ENCODE data around the gene SLC26A9. TPM values are rescaled to one million over a fixed set of nuclear protein-coding genes. Genes with fewer than 3 reads are reported as not detected.
"Not testable (repeated sequence)": the region's sequence is repeated elsewhere in the genome, so short reads cannot be mapped to it uniquely, and the experiment has no call there.

The SLC26A9 gene
- total and polyA plus RNA-seq, 9 donors: 0.07 to 6.7 (median 0.11) TPM; not detected in 3

- H3K4me1 ChIP-seq (ENCODE audit: insufficient read depth): no peaks in the 10 kb centered on the region
- no peak overlapping the region for H3K4me3 ChIP-seq
- intact Hi-C loops (cut with DNase I): no loop called here
- no peaks in the 10 kb centered on the region for H3K9me3 ChIP-seq
- no peaks in the 10 kb centered on the region for H3K36me3 ChIP-seq
- H3K27ac ChIP-seq: no peak overlapping the region
- TF ChIP-seq POLR2A (IDR thresholded peaks at IDR 0.05) (no peak), CTCF (IDR thresholded peaks at IDR 0.05) (no peak), EP300 (IDR thresholded peaks at IDR 0.05) (no peak)
- H3K27me3 ChIP-seq: no peaks in the 10 kb centered on the region
- no peak for DNase-seq
Observed at GRCh38 chr1:205880923-205881322, 62.3 kb downstream of the SLC26A9 start.

GRCh38 chr1:205879974-205880373 is 63.3 kb downstream of the SLC26A9 start:
- no peak for TF ChIP-seq POLR2A (IDR thresholded peaks at IDR 0.05)
- no peak for TF ChIP-seq EP300 (IDR thresholded peaks at IDR 0.05)
- no peak for TF ChIP-seq CTCF (IDR thresholded peaks at IDR 0.05)
- intact Hi-C loops (cut with DNase I): no loop called here
- H3K27ac ChIP-seq: no peak overlapping the region
- no peaks in the 10 kb centered on the region for H3K9me3 ChIP-seq
- H3K27me3 ChIP-seq: no peaks in the 10 kb centered on the region
- DNase-seq: no peak
- 36 to 76% (median 45%) methylated on average over 1 of the region's 1 CpG for WGBS, 3 donors
- no peaks in the 10 kb centered on the region for H3K36me3 ChIP-seq
- H3K4me3 ChIP-seq: no peak overlapping the region
- no peaks in the 10 kb centered on the region for H3K4me1 ChIP-seq (ENCODE audit: insufficient read depth)

GRCh38 chr1:205878026-205878425 is 65.2 kb downstream of the SLC26A9 start:
- DNase-seq: no peak
- TF ChIP-seq CTCF (IDR thresholded peaks at IDR 0.05): no peak
- no peak for TF ChIP-seq EP300 (IDR thresholded peaks at IDR 0.05)
- TF ChIP-seq POLR2A (IDR thresholded peaks at IDR 0.05): no peak
- Histone ChIP-seq H3K9me3 (no peaks in the 10 kb centered on the region), H3K4me1 (ENCODE audit: insufficient read depth) (no peaks in the 10 kb centered on the region), H3K27ac (no peak overlapping the region), H3K27me3 (no peaks in the 10 kb centered on the region), H3K36me3 (no peaks in the 10 kb centered on the region), H3K4me3 (no peak overlapping the region)
- intact Hi-C loops (cut with DNase I): no loop called here

GRCh38 chr1:205873148-205873547 is 70.1 kb downstream of the SLC26A9 start:
- H3K4me1 ChIP-seq (ENCODE audit: insufficient read depth); H3K9me3 ChIP-seq; H3K27ac ChIP-seq; DNase-seq; H3K36me3 ChIP-seq; H3K4me3 ChIP-seq; intact Hi-C loops (cut with DNase I); H3K27me3 ChIP-seq: not testable (repeated sequence)

- Histone ChIP-seq H3K4me1 (ENCODE audit: insufficient read depth) (no peaks in the 10 kb centered on the region), H3K9me3 (no peaks in the 10 kb centered on the region), H3K4me3 (no peak overlapping the region), H3K27ac (no peak overlapping the region), H3K36me3 (no peaks in the 10 kb centered on the region), H3K27me3 (no peaks in the 10 kb centered on the region)
- 65 to 86% (median 70%) methylated on average over 2 of the region's 2 CpGs for WGBS, 3 donors
- DNase-seq: no peak
- intact Hi-C loops (cut with DNase I): no loop called here
- TF ChIP-seq CTCF (IDR thresholded peaks at IDR 0.05) (no peak), EP300 (IDR thresholded peaks at IDR 0.05) (no peak), POLR2A (IDR thresholded peaks at IDR 0.05) (no peak)
Observed at GRCh38 chr1:205870236-205870635, 73.0 kb downstream of the SLC26A9 start.

Other genes with a start within 250 kb of the SLC26A9 start
- 100 to 1,000 TPM; 104 to 335 (median 244) TPM for gene NUCKS1, start 193.3 kb downstream of the SLC26A9 start, total RNA-seq
- 100 to 1,000 TPM in 1 of 2 donors, 10 to 100 TPM in 1; 79.4 to 150 TPM for gene NUCKS1, start 193.3 kb downstream of the SLC26A9 start, polyA plus RNA-seq
- gene RAB29, start 168.0 kb downstream of the SLC26A9 start, total RNA-seq: 10 to 100 TPM in 4 of 7 donors, 1 to 10 TPM in 3; 7.2 to 16.1 (median 10.1) TPM
- 10 to 100 TPM in 1 of 2 donors, 1 to 10 TPM in 1; 8.3 to 16.4 TPM for gene RAB29, start 168.0 kb downstream of the SLC26A9 start, polyA plus RNA-seq
- gene SLC41A1, start 130.3 kb downstream of the SLC26A9 start, total RNA-seq: 10 to 100 TPM; 12.5 to 45.0 (median 33.5) TPM
- gene SLC41A1, start 130.3 kb downstream of the SLC26A9 start, polyA plus RNA-seq: 10 to 100 TPM; 17.8 to 75.9 TPM
- gene PM20D1, start 93.3 kb downstream of the SLC26A9 start, total RNA-seq: 1 to 10 TPM in 2 of 7 donors, under 1 TPM in 4, not detected in 1; 0.43 to 1.4 (median 0.74) TPM
- 1 to 10 TPM in 1 of 2 donors, under 1 TPM in 1; 0.05 to 1.8 TPM for gene PM20D1, start 93.3 kb downstream of the SLC26A9 start, polyA plus RNA-seq
- 1 to 10 TPM in 6 of 7 donors, under 1 TPM in 1; 0.12 to 5.2 (median 3.6) TPM for gene RAB7B, start 59.9 kb upstream of the SLC26A9 start, total RNA-seq
- 10 to 100 TPM in 1 of 2 donors, 1 to 10 TPM in 1; 3.0 to 11.5 TPM for gene RAB7B, start 59.9 kb upstream of the SLC26A9 start, polyA plus RNA-seq
- gene CTSE, start 80.4 kb upstream of the SLC26A9 start, total RNA-seq: 1 to 10 TPM in 1 of 7 donors, under 1 TPM in 3, not detected in 3; 0.13 to 1.1 (median 0.70) TPM
- gene CTSE, start 80.4 kb upstream of the SLC26A9 start, polyA plus RNA-seq: under 1 TPM in 1 of 2 donors, not detected in 1; 0.88 TPM
- gene RHEX, start 109.7 kb upstream of the SLC26A9 start, total RNA-seq: 10 to 100 TPM in 1 of 7 donors, 1 to 10 TPM in 3, under 1 TPM in 2, not detected in 1; 0.15 to 13.3 (median 1.8) TPM
- gene RHEX, start 109.7 kb upstream of the SLC26A9 start, polyA plus RNA-seq: 1 to 10 TPM in 1 of 2 donors, under 1 TPM in 1; 0.90 to 2.3 TPM
- not detected for gene AVPR1B, start 173.9 kb upstream of the SLC26A9 start, total RNA-seq
- gene AVPR1B, start 173.9 kb upstream of the SLC26A9 start, polyA plus RNA-seq: not detected

Measured in ovary (tissue), 9 donors.